ENCODE results near the gene FGR.

FGR gene

DNA sequence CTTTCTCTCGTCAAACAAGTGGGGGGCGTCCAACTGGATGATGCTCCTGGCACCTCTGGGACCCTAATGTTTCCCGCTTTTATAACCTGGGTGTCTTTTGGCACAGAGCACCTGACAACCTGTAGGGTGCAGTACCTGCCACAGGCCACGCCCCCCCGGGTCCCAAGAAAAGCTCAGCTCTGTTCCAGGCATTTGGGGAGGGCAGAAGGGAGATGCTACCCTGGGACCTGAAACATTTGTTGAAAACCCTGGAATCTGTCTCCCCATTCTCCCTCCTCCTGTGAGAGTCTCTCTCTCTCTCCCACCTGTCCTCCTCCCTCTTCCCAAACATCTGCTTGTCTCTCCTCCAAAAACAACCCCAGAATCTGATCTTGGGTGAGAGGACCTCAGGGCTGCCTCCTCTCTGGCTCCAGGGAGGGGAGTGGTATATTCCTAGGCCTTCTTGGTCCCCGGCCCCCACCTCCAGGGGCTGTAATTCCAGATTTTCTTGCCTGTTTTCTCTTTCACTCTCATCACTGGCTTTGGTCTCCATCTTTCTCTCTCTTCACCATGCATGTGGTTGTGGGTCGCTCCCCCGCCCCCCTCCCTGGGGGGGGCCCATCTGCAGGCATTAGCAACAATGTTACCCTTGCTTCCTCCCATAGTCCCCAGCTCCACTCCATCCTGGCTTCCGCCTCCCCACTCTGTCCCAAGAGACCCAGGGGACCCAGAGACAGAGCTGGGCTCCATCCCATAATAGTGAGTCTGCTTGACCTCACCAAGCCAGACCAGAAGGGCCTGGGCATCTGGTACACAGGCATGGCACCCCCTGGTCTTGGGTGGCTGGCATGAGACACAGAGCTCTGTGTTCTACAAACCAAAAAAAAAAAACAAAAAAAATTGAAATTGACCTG lies 35.1 kb downstream of the FGR start:
- DNase-seq, result peak; percentile 82

DNA sequence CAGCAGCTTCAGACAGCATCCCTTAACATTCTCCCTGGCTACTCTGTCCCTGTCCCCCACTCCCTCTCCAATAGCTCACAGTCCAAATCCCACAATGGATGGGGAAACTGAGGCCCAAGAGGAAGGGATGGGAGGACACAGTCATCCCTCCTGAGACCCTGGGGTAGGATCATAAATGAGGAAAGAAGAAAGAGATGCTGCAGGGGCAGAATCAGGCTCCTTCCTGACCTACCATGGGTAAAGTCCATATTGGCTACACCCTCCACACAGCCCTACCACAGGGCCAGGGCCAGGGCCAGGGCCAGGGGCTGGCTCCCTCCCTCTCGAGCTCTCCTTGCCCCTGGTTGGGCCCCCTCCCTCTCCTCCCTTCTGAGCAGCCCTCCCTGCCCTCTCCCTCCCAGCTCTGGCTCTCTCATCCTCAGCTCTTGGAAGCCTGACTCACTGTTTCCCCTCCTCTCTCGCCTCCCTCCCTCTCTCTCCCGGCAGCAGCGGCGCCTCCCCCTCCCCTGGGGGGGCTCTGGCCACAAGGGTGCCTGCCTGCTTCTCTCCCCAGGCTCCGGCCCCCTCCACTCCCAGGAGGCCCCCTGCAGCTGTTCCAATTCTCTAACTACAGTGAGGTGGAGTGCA lies 36.0 kb downstream of the FGR start:
- DNase-seq, result peak; percentile 79

DNA sequence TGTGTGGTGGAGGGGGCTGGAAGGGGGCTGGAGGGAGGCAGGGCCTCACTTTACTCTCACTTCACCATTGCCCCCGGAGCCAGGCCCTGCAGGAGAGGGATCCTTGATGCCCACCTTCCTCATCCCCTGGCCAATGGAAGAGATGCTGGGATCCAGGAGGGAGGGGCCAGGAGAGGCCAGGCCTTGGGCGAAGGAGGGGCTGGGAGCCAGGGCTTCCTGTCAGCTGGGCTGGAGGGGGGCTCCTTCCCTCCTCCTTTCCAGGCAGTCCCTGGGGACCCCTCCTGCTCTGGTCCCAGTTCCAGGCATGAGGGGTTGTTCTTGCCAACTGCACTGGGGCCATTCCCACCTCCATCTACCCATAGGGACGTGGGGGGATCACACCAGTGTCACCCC lies 36.7 kb downstream of the FGR start:
- DNase-seq, result peak; percentile 68

DNA sequence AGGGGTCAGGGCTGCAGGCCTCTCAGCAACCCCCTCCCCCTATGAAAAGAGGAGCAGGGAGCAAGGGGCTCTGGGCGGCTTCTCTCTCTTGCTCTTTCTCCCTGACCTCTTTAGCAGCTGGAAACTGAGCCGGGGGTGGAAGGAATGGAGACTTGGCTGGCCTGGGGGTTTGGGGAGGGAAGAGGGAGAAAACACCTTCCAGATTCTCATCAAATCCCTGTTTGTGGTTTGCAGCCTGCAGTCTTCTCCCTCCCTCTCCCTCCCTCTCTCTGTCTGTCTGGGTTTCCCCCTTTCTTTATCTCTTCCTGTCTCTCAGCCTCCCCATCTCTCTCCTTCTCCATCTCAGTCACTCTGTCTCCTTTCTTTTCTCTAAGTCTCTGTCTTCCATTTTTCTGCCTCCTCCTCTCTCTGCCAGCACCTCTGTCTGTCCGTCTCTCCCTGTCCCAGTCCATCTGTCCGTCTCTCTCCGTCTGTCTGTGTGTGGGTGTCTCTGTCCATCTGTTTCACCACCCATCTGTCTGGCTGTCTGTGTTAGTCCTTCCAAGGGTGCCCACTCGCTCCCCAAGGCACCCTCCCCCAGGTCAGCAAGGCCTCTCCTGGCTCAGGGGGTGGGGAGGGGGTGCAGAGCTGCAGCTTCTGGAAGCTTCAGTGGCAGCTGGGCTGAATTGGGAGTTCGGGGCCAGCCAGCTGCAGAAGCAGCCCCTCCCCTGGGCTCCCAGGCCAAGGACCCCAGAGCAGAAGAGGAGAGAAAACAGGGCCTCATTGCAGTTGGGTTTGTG lies 37.3 kb downstream of the FGR start:
- no peak for DNase-seq

DNA sequence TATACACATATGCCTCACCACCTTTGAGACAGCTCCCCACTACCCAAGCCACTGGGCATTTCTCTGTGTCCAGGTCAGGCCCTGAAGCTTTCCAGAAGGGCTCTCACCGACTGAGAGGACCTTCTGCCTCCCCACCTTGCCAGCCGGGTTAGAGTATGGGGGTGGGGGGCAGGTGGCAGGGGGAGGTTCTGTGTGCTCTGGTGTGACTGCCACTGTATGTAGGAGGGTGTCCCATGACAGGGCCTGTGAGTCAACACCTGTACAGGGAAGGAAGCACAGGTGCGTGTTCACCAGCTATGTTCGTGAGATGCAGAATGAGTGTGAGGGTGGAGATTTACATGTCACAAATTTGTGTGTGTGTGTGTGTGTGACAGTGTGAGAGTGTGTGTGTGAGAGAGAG lies 38.0 kb downstream of the FGR start:
- DNase-seq, result no peak

DNA sequence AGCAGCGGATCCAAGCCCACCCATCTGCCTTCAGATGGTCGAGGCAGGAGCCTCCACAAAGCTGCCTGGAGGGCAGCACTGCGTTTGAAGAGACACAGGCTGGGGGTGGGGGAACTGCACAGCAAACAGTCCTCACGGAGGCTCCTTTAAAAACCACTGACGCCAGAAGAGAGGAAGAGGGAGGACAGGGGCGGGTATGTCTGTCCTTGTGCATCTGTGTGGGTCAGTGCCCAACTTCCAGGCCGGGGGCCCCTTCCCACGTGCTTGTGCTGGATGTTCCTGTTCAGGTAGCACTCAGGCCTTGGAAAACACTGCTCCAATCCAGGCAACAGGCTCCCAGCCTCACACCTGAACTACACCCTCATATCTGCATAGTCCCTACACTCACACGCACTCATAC lies 38.7 kb downstream of the FGR start:
- no peak for DNase-seq

DNA sequence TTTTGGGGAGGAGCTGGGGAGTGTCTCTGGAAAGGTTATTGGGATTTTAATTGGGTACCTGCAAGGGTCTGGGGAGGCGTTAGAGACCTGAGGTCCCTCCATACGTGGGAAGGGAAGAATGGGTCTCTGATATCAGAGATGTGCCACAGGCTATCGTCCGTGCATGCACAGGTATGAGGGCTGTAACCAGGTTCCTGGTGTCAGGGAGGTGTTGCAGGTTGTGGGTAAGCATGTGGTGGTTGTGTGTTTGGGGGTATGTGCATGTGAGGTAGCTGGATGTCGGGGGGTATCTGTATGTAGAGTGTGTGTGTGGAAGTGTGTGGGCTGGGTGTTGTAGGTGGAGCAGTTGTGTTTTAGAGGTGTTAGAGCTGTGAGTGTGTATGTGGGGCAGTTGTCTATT lies 39.4 kb downstream of the FGR start:
- DNase-seq, result no peak

DNA sequence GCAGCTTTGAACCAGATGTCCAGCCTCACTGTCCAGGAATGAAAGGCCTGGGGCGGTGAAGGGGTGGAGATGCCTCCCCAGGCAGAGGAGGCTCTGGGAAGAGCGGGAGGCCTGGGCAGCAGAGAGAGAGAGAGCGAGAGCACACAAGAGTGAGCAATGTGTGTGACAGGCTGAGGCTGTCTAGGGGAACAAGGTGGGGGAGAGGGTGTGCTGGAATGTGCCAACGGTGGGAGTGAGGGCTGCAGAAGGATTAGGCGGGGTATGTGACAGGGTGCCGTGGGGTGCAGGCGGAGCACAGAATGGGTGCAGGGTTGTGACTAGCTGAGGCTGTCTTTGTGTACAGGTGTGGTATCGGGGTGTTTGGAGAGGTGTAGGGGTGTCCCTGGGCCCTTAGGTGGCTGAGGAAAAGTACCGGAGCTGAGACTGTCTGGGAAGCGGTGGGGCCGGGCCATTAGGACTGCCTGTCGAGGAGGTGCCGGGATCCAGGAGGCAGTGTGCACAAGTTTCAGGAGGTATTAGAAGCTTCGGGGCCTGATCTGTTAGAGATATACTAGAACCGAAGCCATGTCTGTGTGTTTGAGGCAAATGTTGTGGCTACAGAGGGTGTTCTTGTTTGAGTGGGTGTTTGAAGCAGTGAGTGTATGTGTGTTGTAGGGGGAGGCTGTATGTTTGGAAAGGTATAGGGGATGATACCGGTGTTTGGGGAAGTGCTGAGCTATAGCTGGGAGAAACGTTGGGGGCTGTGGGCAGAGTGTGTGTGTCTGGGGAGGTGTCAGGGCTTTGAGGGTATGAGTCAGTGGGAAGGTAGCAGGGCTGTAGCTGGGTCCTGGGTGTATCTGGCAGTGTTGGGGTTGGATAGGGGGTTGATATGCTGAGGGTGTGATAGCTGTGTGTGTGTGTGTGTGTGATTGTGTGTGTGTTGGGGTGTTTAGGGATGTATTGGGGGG lies 40.1 kb downstream of the FGR start:
- no peak for DNase-seq

DNA sequence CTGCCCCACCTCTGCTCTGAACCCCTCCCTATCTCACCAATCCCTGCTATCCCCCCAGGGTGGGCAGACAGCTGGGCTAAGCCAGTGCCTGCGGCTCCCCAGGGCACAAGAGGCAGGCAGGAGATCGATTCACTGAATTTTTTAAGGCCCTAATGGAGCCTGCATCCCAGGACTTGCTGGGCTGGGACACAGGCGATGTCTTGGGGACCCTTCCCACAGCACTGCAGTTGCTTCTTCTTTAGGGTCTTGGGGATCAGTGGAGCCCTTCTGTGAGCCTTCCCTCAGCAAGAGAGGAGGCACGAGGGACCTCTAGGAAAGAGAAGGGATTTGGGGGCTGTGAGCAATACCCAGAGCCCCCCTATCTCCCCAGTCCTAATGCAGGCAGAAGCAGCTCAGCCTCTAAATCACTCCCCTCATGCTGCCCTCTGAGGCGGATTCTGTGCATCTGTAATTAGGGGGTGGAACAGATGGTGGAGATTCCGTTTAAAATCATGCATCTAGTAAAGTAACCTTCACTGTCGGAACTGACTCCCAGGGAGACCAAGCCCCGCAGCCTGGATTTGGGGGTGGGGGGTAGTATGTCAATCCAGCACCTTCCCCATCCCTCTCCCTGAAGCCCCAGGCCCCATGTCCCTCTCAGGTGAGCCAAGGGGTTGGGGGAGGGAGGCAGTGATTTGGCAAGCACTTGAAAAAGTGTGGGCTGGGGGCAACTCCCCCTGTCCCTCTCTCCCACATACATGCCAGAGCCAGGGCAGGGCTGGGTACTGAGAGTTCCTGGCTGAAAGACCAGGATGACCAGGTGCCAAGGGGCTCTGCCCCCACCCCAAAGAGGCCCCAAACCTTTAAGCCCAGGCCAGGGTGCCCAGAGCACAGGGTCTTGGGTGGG lies 41.1 kb downstream of the FGR start:
- DNase-seq, result peak; percentile 64

DNA sequence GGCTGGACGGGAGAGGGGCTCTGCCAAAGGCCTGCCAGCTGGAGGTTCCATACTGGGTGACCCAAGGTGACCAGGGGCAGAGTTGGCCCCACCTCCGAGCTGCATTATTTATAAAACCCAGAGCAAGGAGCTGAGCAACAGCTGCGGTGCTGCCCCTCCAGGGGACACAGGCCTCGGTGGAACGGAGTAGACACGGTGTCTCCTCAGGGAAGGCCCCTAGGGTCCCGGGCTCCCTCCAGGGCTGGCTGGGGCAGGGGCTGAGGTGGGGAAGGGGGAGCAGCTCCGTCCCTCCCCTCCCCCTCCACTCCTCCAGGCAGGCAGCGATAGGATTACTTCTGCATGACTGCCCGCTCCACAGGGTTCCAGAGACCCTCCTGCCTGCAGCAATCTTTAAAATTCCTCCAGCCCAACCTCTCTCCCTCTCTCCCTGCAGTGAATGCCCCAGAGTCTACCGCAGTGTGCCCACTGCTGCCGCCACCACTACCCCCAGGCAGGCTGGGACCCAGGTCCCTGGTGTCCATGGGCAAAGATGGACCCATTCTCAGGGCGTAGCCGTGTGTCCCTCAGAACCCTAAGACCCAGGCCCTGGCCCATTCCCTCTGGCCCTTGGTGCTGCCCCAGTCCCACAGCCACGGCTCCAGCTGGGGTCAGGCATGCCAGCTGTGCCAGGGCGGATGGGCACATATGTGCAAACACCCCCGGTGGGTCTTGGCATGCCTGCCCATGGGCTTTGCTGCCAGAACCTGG lies 41.9 kb downstream of the FGR start:
- DNase-seq, result peak; percentile 45

DNA sequence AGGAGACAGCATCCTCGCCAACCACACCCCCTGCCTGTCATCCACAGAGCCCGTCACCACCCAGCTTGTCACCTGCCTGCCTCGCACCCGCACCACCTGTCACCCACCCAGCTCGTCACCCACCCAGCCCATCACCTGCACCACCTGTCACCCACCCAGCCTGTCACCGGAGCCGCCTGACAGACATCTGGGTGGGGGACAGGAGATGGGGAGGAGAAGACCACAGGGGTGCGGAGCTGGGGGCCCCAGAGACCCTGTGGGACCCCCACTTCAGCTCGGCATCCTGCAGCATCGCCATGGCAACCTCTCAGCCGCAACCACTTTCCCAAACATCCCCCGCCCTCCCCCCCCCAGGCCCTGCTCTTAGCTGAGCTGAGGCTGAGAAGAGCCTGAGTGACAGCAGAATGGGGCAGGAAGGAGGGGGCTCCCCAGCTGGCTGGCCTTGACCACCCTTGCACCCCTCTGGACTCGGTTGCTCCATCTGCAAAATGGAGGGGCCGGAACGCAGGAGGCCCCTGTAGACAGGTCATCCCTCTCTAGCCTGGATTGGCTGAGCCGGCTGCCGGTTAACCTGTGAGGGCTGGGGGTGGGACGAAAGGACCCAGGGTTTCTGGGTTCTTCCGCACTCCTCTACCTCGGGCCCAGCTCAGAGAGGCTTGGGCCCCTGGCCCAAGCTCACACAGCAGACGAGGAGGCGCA lies 42.6 kb downstream of the FGR start:
- DNase-seq, result peak; percentile 92

DNA sequence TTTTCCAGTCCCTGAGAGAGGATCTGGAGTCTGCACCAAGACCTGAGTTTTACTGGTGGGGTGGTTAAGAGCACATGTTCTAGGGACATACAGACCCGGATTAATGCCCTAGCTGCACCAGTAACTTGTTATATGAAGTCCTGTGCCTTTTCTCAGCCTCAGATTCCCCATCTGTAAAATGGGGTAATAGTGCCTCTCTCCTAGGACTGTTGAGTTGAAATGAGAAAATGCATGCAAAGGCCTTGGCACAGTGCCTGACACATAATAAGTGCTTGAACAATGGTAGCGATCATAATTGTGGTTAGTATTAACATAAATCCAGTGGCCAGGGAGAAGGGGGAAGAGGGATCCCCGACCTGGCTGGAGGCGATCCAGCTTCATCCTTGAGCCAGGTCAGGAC lies 43.4 kb downstream of the FGR start:
- no peak for DNase-seq

DNA sequence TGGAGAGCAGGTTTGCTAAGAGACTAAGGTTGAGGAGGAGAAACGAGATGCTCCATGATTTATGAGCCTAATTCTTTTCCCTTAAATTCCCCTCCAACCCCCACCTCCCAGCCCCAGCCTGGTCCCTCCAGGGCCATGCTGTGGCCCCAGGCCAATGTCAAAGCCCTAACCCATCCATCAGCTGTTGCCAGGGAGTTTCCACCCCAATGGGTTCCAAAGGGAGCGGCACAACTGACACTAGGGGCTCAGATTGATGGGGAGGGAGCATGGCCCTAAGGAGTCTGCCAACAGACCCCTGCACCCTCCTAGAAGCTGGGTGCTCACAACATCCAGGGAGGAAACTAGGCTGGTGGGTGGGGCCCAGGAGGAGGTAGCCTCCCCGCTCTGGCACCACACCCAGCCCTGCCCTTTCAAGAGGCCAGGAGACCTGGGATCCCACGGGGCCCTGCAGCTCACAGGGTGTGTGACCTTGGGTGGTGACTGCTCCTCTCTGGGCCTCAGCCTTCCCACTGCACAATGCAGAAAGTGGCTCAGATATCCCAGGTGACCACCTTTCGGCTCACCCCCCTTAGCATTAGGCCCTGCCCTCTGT lies 44.0 kb downstream of the FGR start:
- DNase-seq, result no peak

DNA sequence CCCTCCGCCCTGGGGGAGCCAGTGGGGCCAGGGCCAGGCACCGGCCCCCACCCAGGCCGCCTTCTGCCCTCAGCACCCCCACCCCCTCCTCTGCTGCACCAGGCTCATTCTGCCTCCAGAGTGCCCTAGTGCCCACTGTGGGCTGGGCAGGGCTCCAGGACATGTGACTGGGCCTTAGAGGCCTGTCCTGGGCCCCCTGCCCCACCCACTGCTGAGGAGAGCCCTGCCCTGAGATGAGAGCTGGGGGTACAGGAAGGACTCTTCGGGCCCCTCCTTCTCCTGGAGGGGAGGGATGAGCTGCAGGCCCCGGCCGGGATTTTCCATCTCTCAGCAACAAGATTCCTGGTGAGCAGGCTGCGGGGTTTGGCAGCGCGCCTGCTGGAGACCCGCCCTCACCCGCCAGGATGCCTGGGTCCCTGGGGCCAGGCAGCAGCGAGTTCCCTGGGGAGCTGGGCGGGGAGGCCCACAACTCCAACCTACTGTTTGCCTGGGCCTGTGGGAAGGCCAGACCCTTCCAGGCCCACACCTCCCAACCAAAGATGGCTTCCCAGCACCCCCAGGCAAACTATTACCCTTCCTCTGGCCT lies 45.1 kb downstream of the FGR start:
- peak; percentile 69 for DNase-seq

DNA sequence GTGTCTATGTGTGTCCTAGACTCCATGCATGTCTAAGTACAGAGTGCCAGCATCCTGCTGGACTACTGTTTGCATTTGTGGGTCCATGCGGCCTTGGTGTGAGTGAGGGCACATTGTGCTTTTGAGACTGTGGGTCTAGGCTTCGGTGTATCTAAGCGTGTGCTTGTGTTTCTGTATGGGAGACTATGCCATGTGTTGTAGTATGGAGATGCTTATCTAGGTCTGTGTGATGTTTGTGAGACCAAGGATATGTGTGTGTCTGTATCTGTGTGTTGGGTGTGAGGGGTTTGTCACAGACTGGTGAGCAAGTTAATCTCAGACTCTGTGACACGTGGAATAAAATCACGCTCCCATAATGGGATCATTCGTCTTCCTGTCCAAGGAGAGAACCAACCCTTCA lies 45.5 kb downstream of the FGR start:
- no peak for DNase-seq

DNA sequence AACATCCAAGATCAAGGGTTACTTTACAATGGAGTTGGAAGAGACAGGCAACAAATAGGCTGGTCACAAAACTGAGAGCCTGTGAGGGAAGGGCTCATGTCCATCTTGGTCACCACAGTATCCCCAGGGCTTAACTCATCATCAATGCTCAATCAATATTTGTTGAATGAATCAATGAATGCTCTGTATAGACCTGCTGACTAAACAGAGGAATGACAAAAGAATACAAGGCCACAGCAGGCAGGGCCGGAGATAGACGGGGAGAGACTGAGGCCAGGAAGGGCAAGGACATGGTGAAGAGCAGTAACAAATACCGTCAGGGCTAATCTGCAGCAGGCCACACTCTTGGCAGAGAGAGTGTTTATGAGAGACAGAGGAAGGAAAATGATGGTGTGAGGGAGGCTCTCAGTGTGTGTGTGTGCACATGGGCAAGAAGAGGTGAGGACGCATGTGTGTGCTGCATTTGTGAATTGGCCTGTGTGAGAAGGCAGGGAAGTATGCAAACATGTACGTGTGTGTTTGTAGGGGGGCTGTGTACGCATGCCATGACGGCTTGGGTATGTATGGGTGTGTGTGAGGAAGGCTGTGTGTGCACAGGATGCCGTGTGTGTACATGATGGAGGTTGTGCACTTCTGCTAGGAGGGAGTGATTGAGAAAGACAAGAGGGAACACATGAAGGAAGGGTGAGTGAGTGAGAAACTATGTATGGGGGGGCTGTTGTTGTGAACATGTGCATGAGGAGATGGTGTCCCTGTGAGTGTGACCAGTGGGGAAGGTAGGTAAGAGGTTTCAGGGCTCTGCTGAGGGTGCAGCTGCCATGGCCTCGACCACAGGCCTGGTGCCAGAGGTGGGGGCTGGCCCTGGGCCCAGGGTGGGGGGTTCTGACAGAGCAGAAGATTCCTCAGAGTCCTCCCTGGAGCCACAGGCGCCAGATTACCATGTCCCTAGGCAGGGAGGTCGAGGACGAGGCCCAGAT lies 46.4 kb downstream of the FGR start:
- no peak for DNase-seq

DNA sequence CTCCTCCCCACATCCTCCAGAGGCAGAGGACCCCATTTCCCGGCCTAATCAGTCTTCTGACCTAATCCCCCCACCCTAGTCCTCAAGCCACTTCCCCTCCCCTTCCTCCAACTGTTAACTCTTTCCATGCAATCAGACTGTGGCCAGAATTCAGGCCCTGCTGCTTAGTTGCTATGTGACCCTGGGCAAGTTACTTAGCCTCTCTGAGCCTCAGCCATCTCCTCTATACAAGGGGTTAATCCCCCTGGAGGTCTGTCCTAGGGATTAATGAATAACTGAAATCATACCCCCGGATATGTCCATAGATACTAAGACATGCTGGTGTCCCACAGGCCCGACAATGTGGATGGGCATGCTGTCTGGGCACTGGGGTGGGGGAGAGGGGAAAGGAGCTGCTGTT lies 49.3 kb downstream of the FGR start:
- DNase-seq, result no peak

DNA sequence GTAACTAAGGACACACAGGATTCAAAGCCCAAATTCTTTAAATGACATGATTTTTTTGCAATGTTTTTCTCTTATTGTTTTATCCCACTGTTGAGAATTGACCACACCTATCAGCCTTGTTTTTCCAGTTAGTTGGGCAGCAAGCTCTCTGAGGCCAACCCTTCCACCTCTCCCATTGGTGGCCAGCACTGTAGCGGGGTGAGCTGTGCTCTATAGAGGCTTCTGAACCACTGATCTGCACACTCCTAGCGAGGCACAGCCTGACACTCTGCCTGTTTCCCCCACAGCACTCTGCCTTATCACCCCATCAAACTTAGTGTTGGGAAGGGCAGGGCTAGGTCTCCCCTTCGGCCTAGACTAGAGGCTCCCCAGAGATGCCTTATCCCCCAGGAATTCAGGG lies 50.5 kb downstream of the FGR start:
- DNase-seq, result no peak

Measured in NCI-H2171 (cell line).